ENCODE results near the gene NUDT16. TPM values are rescaled to one million over a fixed set of nuclear protein-coding genes. Genes with fewer than 3 reads are reported as not detected.

NUDT16 gene
- 9.9 and 14.6 TPM in 2 replicates for total RNA-seq

DNA sequence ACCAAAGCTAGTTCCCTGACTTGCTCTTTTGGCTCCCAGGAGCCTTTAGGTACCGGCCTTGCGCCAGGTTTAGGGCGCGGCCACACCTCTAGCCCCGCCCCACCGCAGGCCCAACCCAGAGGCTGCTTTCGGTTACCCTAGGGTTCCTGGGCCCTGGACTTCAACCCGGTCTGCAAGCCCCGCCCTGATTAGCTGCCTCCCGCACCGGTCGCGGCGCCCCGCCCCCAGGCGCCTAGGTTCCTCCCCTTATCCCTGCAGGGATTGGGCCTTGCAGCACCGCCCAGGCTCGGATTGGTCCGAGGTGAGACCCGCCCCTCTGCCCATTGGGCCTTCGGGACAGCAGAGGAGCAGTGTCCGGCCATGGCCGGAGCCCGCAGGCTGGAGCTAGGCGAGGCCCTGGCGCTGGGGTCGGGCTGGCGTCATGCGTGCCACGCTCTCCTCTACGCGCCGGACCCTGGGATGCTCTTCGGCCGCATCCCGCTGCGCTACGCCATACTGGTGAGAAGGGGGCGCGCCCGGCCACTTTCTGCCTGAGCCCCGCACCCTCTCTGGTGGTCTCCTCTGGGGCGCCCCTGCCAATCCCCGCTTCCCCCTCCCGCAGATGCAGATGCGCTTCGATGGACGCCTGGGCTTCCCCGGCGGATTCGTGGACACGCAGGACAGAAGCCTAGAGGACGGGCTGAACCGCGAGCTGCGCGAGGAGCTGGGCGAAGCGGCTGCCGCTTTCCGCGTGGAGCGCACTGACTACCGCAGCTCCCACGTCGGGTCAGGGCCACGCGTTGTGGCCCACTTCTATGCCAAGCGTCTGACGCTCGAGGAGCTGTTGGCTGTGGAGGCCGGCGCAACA lies at the start of gene NUDT16:
NUDT16 (plus strand) TSS at position 330 of the 847 bp plus-strand sequence; CDS start at position 361, 31 bp downstream.

Other genes with a start within 250 kb of the NUDT16 start
- 95.0 and 142 TPM in 2 replicates for gene MRPL3, start 121.2 kb downstream of the NUDT16 start, total RNA-seq

All from regular cardiac myocyte (primary cell).